ENCODE data around the gene SLC35C1.

GRCh38 chr11:45798793-45799441 lies 6.0 kb upstream of the SLC35C1 start:
- TF ChIP-seq, protein P1, sequence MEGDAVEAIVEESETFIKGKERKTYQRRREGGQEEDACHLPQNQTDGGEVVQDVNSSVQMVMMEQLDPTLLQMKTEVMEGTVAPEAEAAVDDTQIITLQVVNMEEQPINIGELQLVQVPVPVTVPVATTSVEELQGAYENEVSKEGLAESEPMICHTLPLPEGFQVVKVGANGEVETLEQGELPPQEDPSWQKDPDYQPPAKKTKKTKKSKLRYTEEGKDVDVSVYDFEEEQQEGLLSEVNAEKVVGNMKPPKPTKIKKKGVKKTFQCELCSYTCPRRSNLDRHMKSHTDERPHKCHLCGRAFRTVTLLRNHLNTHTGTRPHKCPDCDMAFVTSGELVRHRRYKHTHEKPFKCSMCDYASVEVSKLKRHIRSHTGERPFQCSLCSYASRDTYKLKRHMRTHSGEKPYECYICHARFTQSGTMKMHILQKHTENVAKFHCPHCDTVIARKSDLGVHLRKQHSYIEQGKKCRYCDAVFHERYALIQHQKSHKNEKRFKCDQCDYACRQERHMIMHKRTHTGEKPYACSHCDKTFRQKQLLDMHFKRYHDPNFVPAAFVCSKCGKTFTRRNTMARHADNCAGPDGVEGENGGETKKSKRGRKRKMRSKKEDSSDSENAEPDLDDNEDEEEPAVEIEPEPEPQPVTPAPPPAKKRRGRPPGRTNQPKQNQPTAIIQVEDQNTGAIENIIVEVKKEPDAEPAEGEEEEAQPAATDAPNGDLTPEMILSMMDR (conservative IDR thresholded peaks at IDR 0.05; ENCODE audit: low read depth, low read length): no peak
- no peak for TF ChIP-seq EZH2phosphoT487 (IDR thresholded peaks at IDR 0.05; ENCODE audit: borderline replicate concordance, low read length)
